Peyer's patch (tissue), 4 donors: ENCODE data around the gene ITGB5. TPM values are rescaled to one million over a fixed set of nuclear protein-coding genes. Genes with fewer than 3 reads are reported as not detected.

Experiments used
- DNase-seq, 3 donors: peaks; one replicate each; pipeline ENCODE4 v3.0.0-alpha.2; 2017 to 2019
- H3K27ac ChIP-seq, 4 donors: fragments of 200-600 bp; sonication (generic); one replicate each; pipeline ENCODE4 v1.5.1; 2016 to 2019
- H3K27me3 ChIP-seq, 2 donors: fragments of 200-600 bp; sonication (generic); one replicate each; pipeline ENCODE4 v1.5.1; 2019
- H3K36me3 ChIP-seq, 3 donors: fragments of 200-600 bp; sonication (generic); one replicate each; pipeline ENCODE4 v1.5.1; 2016 to 2019
- H3K4me1 ChIP-seq, 4 donors: fragments of 200-600 bp; sonication (generic); one replicate each; pipeline ENCODE4 v1.5.1; 2016 to 2019
- H3K4me3 ChIP-seq, 4 donors: fragments of 200-600 bp; sonication (generic); 1 replicate in 3 of 4; 2 replicates in 1 of 4; pipeline ENCODE4 v1.5.1; 2016 to 2019; ENCODE audit warnings: mild to moderate bottlenecking in 1 of 4
- H3K9me3 ChIP-seq, 4 donors: fragments of 200-600 bp; sonication (generic); one replicate each; pipeline ENCODE4 v1.5.1; 2016 to 2019; ENCODE audit warnings: mild to moderate bottlenecking in 1 of 4
- POLR2A ChIP-seq, 2 donors: fragments of 450-650 bp; IDR thresholded peaks; one replicate each; pipeline ENCODE4 v1.5.1; 2017; ENCODE audit warnings: antibody characterized with exemption in 2 of 2, mild to moderate bottlenecking in 2 of 2, moderate library complexity in 2 of 2
- total RNA-seq, 4 donors: library from RNA; depleted of rRNA; stranded (reverse); fragments of >200 nt; gene quantifications; one replicate each; pipeline ENCODE4 v1.1.0, GENCODE V29; 2016
- TF ChIP-seq, protein P1 (sequence below), 6 experiments: fragments of 450-650 bp in 4 of 6; fragments of 200-600 bp in 2 of 6; sonication (generic) in 1 of 6; IDR thresholded peaks; one replicate each; pipeline ENCODE4 v1.5.1; 2017 to 2019; ENCODE audit warnings: antibody characterized with exemption in 6 of 6, mild to moderate bottlenecking in 3 of 6, moderate library complexity in 1 of 6

The ITGB5 gene
- total RNA-seq, 4 donors from 2014 or later, result 79.5 to 143 (median 132) TPM

DNA sequence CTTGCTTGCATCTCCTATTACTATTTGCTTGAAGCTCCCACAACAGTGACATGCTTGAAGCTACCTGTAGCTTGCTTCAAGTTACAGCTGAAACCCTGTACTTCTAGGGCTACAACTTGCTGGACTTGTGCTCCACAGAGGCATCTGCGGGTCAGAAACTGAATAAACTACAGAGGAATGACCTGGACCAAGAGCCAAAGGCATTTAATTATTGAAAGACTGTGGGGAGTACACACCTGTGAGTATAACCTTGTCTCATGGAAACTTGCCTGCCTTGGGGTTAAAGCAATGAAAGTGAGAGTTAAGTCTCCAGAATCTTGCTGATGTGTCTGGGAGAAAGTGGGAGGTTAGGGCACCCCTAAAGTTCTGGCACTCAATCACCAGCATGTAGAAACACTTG, 87.1 kb downstream of the ITGB5 start:
- no peak for DNase-seq
- Histone ChIP-seq H3K9me3 (no peaks in the 10 kb centered on the region), H3K36me3 (peaks cover 0 to 11% (median 0%) of the 10 kb centered on the region in 3 donors), H3K4me1 (peaks cover 0 to 12% (median 0%) of the 10 kb centered on the region in 4 donors), H3K4me3 (no peak overlapping the region), H3K27me3 (no peaks in the 10 kb centered on the region), H3K27ac (peak overlapping the region in 1 of 4 donors; percentile 25)
- TF ChIP-seq POLR2A (IDR thresholded peaks at IDR 0.05), result no peak
- TF ChIP-seq, protein P1, sequence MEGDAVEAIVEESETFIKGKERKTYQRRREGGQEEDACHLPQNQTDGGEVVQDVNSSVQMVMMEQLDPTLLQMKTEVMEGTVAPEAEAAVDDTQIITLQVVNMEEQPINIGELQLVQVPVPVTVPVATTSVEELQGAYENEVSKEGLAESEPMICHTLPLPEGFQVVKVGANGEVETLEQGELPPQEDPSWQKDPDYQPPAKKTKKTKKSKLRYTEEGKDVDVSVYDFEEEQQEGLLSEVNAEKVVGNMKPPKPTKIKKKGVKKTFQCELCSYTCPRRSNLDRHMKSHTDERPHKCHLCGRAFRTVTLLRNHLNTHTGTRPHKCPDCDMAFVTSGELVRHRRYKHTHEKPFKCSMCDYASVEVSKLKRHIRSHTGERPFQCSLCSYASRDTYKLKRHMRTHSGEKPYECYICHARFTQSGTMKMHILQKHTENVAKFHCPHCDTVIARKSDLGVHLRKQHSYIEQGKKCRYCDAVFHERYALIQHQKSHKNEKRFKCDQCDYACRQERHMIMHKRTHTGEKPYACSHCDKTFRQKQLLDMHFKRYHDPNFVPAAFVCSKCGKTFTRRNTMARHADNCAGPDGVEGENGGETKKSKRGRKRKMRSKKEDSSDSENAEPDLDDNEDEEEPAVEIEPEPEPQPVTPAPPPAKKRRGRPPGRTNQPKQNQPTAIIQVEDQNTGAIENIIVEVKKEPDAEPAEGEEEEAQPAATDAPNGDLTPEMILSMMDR (IDR thresholded peaks at IDR 0.05), result no peak

- no peaks in the 10 kb centered on the region for H3K9me3 ChIP-seq
- TF ChIP-seq, protein P1 (IDR thresholded peaks at IDR 0.05), result no peak
- no peak for TF ChIP-seq POLR2A (IDR thresholded peaks at IDR 0.05)
Observed at GRCh38 chr3:124799676-124800075, 87.5 kb downstream of the ITGB5 start.

DNA sequence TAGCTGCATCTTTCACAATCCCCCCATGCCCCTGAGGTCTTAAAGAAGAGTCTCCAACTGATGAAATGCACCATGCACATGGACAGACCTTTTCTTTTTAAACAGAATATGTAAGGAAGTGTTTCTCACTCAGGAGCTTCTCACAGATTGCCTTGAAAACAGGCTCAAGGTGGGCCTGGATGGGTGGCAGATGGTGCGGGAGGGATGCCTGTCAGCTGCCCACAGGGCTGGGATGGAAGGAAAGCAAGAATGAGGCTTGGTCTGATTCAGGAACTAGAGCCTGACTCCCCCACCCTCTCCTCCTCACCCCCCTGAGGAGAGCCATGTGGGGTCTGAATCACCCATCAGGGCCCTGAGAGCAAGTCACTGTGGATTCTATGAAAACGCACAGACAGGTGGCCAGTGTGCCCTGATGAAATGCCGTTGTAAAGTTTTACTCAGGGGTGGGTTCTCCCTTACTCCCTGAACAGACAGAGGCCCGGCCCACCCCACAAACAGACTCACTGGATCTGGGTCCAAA, 89.7 kb downstream of the ITGB5 start:
- Histone ChIP-seq H3K27ac (no peak overlapping the region), H3K4me1 (peaks cover 0 to 12% (median 0%) of the 10 kb centered on the region in 4 donors), H3K27me3 (no peaks in the 10 kb centered on the region), H3K4me3 (no peak overlapping the region), H3K36me3 (peaks cover 0 to 11% (median 0%) of the 10 kb centered on the region in 3 donors), H3K9me3 (no peaks in the 10 kb centered on the region)
- no peak for TF ChIP-seq POLR2A (IDR thresholded peaks at IDR 0.05)
- TF ChIP-seq, protein P1 (IDR thresholded peaks at IDR 0.05), result no peak
- peak in 1 of 3 donors; percentile 13 for DNase-seq

More at GRCh38 chr3:124799676-124800075, 87.5 kb downstream of the ITGB5 start:
- Histone ChIP-seq H3K27me3 (no peaks in the 10 kb centered on the region), H3K27ac (no peak overlapping the region), H3K4me3 (no peak overlapping the region), H3K36me3 (peaks cover 0 to 11% (median 0%) of the 10 kb centered on the region in 3 donors), H3K4me1 (peaks cover 0 to 12% (median 0%) of the 10 kb centered on the region in 4 donors)
- peak in 1 of 3 donors; percentile 41 for DNase-seq

- no peak for TF ChIP-seq POLR2A (IDR thresholded peaks at IDR 0.05)
- TF ChIP-seq, protein P1 (IDR thresholded peaks at IDR 0.05), result no peak
- DNase-seq, result no peak
- Histone ChIP-seq H3K9me3 (no peaks in the 10 kb centered on the region), H3K4me1 (peaks cover 0 to 12% (median 0%) of the 10 kb centered on the region in 4 donors), H3K27ac (no peak overlapping the region), H3K27me3 (no peaks in the 10 kb centered on the region), H3K36me3 (peaks cover 0 to 11% (median 0%) of the 10 kb centered on the region in 3 donors), H3K4me3 (no peak overlapping the region)
Observed at GRCh38 chr3:124796477-124796876, 90.7 kb downstream of the ITGB5 start.

- no peaks in the 10 kb centered on the region for H3K4me1 ChIP-seq
- no peak for TF ChIP-seq POLR2A (IDR thresholded peaks at IDR 0.05)
- TF ChIP-seq, protein P1 (IDR thresholded peaks at IDR 0.05), result no peak
- H3K27me3 ChIP-seq, result no peaks in the 10 kb centered on the region
- H3K9me3 ChIP-seq, result no peaks in the 10 kb centered on the region
- DNase-seq, result no peak
- peaks cover 0 to 11% (median 0%) of the 10 kb centered on the region in 3 donors for H3K36me3 ChIP-seq
- no peak overlapping the region for H3K27ac ChIP-seq
- no peak overlapping the region for H3K4me3 ChIP-seq
Observed at GRCh38 chr3:124793054-124793739, 94.0 kb downstream of the ITGB5 start.
